NOMO-1 (cell line): Measurements from ENCODE around the gene TLL1.

ENCODE experiments used
- DNase-seq, 2 experiments: peaks; one replicate each; lab custom pipeline; 2025; ENCODE audit not compliant: unreplicated experiment in 2 of 2; lab: John Stamatoyannopoulos, UW

TLL1 gene

DNA sequence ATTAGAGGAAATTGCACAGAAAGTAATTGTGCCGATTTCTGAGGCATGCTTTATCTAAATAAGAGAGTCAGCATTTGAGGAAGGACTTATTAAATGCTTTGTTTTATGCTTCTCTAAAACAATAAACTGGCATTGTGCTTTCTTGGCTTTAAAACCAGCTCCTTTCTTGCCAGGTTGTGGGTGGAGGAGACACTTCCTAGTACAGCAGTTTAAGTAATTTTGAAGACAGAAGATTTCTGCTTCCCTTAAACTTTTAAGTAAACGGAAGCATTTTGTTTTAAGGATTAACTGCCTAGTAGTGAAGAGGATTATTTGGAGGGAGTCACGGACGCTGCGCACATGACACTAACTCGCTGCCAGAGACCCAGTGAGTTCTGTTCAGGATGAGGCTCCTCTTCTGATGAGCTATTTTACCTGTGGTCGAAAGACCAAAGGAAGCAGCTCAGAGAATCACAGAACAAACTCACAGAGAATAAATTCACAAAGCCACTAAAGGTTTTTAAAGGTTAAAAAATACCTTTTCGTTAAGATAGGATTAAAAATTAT, 169.5 kb downstream of the TLL1 start:
- DNase-seq, result no peak

GRCh38 chr4:166043801-166044200, 170.8 kb downstream of the TLL1 start:
- DNase-seq, result no peak

DNA sequence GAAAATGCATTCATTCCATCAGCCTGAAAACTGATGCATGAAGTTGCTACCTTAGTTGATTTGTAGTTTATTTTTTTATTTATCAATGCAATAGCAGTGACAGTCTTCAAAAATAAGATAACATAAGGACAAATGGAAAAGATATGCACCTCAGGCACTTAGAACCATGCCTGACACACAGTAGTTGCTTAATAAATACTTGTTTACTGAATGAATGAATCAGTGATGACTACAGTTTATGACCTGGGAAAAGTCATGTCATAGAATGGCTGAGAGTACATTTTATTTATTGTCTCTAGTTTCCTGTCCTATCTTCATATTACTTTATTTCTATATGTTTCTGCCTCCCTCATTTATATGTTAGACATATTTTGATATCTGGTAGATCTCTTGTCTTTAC, 171.8 kb downstream of the TLL1 start:
- DNase-seq, result no peak

DNA sequence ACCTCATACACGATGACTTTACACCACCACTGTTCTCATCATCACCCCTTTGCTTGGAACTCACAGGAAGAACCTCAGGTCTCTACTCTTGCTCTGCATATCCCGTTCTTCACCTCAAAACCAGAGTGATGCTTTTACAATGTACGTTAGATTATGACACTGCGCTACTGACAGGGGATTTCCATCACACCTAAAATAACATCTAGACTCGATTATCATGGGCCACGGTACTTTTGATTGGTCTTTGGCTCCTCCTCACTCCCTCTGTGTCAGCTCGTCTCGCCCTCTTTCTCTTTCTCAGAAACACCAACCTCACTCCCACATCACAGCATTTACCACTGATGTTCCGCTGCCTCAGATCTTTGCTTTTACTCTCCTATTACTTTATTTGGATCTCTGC, 172.4 kb downstream of the TLL1 start:
- no peak for DNase-seq

GRCh38 chr4:166049036-166049435, 176.0 kb downstream of the TLL1 start:
- DNase-seq, result no peak

DNA sequence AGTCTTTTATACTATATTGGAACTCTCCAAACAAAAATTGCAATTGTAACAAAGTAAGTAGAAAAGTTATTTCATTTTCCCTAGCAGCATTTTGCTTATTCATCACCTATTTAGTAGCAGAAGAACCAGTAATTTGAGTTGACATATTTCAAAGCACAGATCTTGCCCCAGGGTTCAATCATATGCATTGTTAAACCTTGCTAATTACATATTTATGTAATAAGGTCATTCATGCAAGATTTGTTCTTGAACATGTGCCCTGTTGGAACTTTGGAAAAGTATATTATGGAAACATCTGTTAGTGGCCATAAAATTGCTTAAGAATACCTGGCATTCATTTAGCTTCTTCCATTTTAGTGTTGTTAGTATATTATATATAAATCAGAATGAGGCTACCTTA, 191.7 kb downstream of the TLL1 start:
- no peak for DNase-seq

GRCh38 chr4:166065324-166065723, 192.3 kb downstream of the TLL1 start:
- no peak for DNase-seq

GRCh38 chr4:166066936-166067335, 193.9 kb downstream of the TLL1 start:
- no peak for DNase-seq

GRCh38 chr4:166067915-166068314, 194.9 kb downstream of the TLL1 start:
- DNase-seq, result no peak

GRCh38 chr4:166073783-166074182, 200.7 kb downstream of the TLL1 start:
- no peak for DNase-seq

GRCh38 chr4:166075599-166075998, 202.6 kb downstream of the TLL1 start:
- no peak for DNase-seq

DNA sequence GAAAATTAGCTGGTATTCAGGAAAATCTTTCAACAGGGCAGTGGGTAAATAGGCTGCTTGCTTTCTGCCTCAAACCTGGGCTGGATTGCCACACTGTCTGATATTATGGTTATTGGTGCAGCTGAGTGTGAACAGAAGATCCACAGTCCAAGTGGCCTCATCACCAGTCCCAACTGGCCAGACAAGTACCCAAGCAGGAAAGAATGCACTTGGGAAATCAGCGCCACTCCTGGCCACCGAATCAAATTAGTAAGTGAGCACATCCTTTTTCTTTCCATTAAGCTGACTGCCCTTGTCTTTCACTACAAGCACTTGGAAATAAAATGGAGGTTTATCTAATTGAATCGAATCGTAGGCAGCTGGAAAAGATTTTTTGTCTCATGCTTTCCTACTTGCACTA, 204.7 kb downstream of the TLL1 start:
- DNase-seq, result no peak

DNA sequence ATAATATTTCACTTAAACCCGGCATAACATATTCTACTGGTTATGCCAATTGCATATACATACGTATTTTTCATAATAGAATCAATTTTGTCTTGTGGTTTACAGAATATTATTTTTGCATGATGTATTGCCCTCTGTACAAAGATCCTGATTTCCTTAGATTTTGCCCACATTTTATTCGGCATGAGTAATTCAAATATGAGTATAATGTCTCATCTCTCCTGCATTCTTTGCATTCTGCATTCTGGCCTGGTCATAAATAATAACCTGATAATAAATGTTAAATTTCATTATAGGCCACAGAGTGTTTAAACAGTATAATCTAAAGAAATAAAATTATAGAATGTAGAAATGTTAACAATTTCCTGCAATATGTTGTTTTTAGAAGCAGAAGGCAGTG, 205.3 kb downstream of the TLL1 start:
- no peak for DNase-seq

- DNase-seq, result no peak
Observed at GRCh38 chr4:166078955-166079354, 205.9 kb downstream of the TLL1 start.

- DNase-seq, result no peak
Observed at GRCh38 chr4:166087569-166087968, 214.5 kb downstream of the TLL1 start.

GRCh38 chr4:166088576-166088975, 215.5 kb downstream of the TLL1 start:
- DNase-seq, result no peak

DNA sequence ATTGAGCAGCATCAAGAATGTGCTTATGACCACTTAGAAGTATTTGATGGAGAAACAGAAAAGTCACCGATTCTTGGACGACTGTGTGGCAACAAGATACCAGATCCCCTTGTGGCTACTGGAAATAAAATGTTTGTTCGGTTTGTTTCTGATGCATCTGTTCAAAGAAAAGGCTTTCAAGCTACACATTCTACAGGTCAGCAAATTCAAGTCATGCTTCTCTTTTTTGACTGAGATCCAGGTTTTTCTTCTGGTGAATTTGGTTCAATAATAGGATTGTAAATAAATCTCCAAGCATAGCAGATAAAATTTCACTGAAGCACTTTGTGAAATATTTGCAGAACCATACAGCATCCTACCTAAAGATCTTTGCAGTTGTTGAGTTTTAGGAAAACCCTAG, 218.1 kb downstream of the TLL1 start:
- DNase-seq, result no peak

DNA sequence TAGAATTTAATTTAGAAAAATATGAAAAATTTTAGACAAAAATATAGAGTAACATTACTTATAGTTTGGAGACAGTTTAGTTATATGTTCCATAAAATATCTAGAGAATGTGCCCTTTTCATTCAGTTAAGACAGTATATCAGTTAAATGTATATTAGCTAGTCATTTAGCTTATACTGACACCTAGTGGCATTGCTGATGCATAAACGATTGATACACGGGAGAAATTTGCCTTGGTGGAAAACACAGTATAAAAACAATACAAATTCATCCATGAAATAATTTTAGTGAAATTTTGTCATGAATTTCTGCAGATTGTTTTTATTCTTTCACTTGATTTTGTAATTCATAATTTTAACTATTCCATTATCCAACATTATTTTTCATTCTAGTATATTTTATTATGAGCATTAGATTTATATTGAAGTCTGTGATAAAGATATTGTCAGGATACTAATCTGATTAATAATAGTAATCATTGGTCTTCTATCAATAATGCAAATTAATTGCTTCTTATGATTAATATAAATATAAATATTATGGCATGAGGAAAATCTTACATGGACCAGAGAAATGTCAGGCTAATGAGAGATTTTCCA, 219.0 kb downstream of the TLL1 start:
- peak in 1 of 2 experiments; percentile 37 for DNase-seq

DNA sequence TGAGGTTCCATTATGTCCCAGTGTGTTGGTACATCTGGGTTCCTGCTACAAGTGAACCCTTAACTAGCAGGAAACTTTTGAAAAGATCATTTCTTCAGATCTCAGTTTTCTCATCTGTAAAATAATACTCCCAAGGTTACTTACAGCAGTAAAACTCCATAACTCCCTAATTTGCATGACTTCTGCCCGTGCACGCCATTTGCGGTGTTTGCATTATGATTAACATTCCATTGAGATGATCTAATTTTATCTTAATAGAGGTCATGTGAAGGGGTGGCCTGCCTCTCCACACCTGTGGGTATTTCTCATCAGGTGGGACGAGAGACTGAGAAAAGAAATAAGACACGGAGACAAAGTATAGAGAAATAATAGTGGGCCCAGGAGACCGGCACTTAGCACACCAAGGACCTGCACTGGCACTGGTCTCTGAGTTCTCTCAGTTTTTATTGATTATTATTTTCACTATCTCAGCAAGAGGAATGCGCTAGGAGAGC, 219.8 kb downstream of the TLL1 start:
- DNase-seq, result no peak

DNA sequence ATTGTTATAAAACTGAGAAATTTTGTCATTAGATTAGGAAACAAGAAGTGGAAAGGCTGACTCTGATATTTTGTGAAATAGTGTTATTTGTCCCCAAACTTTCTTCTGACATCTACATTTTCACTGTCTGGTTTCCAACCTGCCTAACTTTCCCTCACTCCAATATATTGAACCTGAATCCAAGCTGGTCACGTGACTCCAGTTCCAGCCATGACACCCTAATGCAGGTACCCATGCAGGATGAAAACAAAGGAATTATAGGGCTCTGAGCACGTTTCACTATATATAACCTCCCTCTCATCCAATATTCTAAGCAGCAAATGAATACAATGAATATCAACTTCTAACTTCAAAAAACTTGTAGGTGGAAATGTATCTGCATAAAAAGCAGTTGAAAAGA, 231.6 kb downstream of the TLL1 start:
- no peak for DNase-seq

GRCh38 chr4:166121897-166122296, 248.9 kb downstream of the TLL1 start:
- DNase-seq, result no peak

DNA sequence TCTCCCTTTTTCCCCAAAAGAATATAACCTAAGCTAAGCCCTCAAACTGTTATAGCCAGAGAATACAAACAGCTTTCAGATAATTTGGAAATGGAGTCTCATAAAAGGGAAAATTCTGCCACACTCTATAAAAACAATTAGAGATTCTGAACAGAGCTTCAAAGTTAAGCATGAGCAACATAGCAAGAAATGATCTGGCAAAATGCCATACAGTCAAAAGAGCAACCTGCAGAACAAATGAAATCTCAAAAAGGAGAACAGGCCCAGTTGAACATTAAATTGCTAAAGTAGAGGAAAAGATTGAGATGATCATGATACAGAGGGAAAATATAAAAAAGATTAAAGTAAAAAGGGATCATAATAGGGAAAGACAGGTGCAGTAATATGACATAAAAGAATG, 250.5 kb downstream of the TLL1 start:
- DNase-seq, result no peak

DNA sequence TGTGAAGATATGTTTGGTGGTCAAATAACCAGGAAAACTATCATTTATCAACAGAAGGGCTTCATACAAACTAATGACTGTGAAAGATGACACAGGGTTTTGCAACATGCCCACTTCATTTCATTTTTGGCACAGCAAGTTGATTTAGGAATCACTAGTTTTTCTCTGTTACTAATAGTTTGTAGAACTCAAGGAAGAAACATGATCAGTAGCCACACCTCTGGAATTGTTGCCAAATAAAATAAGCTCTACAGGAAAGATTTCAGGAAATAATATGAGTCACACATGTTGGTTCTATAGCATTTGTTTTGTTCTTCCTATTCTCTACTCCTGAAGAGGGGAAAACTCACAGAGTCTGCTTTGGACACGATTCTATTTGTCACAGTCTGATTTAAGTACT, 255.4 kb downstream of the TLL1 start:
- DNase-seq, result no peak
